Hepatocyte (in vitro differentiated cells): ENCODE results near the gene DMD.

Source experiments
- EZH2 ChIP-seq: fragments of 200-600 bp; sonication (generic); IDR thresholded peaks from 2 replicates; pipeline ENCODE4 v1.6.1; 2016; ENCODE audit warnings: antibody characterized with exemption, mild to moderate bottlenecking, borderline replicate concordance
- EZH2phosphoT487 ChIP-seq: fragments of 200-600 bp; sonication (generic); IDR thresholded peaks from one replicate; pipeline ENCODE4 v1.6.1; 2018; ENCODE audit warnings: antibody characterized with exemption, mild to moderate bottlenecking, low read depth, moderate library complexity; ENCODE audit not compliant: unreplicated experiment, severe bottlenecking
- TF ChIP-seq, protein P1 (sequence below): fragments of 200-600 bp; sonication (generic); IDR thresholded peaks from 2 replicates; pipeline ENCODE4 v1.5.1; 2016; ENCODE audit warnings: antibody characterized with exemption, mild to moderate bottlenecking; ENCODE audit not compliant: poor library complexity

DNA sequence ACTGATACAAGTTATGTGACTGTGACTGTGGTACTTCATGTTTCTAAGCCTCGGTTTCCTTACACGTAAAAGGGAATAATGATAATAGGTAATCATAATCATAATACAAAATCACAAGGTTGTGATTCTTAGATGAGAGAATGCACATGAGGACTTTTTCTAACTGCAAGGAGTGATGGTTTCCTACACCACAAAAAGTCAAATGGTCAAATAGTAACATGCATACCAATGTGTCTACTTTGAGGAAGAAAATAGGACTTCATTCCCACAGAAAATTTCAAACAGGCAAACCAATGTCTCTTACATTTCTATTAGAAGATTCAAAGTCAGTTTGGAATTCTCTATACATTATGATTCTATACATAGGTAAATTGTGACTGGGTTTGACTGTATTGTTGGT is 1770.8 kb downstream of the DMD start:
- TF ChIP-seq, protein P1, sequence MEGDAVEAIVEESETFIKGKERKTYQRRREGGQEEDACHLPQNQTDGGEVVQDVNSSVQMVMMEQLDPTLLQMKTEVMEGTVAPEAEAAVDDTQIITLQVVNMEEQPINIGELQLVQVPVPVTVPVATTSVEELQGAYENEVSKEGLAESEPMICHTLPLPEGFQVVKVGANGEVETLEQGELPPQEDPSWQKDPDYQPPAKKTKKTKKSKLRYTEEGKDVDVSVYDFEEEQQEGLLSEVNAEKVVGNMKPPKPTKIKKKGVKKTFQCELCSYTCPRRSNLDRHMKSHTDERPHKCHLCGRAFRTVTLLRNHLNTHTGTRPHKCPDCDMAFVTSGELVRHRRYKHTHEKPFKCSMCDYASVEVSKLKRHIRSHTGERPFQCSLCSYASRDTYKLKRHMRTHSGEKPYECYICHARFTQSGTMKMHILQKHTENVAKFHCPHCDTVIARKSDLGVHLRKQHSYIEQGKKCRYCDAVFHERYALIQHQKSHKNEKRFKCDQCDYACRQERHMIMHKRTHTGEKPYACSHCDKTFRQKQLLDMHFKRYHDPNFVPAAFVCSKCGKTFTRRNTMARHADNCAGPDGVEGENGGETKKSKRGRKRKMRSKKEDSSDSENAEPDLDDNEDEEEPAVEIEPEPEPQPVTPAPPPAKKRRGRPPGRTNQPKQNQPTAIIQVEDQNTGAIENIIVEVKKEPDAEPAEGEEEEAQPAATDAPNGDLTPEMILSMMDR, result no peak
- TF ChIP-seq EZH2, result no peak
- TF ChIP-seq EZH2phosphoT487, result no peak
